ENCODE data around the gene LYRM4.

LYRM4 gene

DNA sequence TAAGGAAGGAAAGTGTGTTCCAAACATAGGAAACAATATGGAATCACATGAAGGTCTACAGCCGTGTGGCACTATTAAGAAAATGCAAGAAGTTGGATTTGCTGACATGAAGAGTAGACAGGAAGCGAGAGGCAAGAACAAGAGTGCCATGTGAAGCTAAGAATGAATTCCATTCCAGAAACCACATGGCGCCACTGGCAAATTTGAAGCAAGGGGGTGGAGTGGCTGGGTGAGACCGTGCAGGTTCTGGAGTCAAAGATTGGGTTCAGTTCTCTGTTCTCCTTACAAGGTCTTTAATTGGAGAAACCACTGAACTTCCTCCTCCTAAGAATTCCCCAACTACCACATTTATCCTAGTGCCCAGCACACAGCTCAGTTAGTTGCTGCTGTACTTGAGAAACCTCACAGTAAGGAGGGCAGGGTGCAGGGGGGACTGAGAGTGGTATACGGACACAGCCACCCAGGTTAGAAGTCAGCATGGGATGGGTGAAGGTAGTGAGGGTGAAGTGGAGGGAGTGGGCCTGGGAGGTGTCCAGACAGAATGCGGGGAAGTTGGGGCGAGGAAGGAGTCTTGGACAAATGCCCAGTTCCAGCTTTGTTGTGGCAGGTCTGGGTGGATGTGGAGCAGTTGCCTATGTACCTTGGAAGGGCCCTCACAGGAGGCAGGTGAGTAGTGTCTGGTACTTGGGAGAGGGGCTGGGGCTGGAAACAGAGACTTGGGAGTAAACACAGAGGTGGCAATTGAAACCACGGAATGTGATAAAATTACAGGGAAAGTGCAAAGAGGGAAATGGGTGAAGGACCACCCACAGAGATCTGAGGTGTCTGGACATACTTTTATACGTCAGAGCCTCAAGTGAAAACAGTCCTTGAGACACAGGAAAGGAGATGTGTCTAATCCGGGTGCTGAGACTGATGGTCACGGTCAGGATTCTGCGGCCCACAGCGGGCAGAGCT, 14.3 kb downstream of the LYRM4 start:
- DNase-seq (ENCODE audit: low read depth), result no peak

DNA sequence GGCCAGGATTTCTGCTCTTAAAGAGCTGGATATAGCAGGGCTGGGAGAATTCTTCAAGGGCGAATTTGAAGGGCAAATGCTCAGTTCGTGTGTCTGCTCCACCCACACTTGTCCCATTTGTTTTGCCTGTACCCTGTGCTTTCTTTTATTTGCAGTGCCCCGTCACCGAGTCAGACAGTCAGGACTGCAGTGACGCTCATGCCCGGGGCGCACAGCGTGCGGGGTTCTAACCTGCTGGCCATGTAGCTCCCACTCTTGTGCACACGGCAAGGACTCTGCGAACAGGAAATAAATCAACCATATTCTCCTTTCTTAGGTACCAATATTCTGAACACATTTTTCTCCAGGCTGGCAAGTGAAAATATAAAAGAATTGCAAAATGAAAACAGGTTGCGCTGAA, 17.7 kb downstream of the LYRM4 start:
- no peak for DNase-seq (ENCODE audit: low read depth)

DNA sequence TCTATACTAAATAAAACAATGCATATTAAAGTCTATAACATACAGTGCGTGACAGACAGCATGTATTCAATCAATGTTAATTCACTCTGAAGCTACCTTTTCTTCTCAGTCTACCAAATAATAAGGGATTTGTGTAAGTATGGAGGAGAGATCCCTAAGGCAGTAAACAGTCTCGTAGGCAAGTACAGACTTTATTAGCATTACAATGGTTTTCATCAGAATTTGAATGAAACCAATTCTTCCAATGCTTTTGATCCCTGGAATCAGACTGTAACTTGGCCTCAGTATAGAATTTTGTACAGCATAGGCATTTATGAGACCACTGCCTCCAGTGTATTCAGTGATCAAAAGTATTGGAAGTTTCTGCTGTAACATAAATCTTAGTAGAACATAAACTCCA, 19.5 kb downstream of the LYRM4 start:
- DNase-seq (ENCODE audit: low read depth), result no peak

DNA sequence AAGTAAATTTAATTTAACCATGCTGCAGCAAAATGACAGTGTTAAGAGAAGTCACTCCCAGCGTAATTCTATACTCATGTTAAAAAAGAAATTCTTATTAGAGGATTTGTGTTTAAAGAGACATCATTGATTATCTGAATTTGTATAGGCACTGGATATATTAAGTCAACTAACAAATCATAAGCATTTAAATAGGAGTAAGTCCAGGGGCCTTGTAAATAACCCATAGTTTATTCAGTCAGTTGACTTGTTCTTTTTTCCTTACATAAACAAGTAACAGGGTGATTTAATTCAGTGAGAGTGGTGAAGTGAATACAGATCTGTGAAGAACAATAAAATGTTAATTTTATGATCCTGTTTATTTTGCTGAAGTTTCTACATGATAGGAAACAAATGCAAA, 22.4 kb downstream of the LYRM4 start:
- DNase-seq (ENCODE audit: low read depth), result no peak

DNA sequence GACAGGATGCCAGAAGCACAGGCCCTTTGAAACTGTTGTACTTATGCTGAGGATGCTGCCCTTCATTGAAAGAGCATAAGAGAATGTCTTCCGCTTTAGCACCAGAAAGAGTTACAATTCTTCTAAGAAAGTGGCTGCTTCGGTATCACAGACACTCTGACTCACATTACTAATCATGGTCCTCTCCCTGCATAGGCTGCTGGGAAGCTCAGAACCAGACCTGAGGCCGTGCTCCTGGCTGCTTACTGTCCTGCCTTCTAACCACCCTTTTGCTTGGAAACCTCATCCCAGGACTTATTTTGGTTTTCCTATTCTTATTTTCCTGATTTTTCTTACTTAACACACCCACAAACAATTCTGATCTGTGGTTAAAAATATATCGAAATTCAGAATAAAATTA, 22.9 kb downstream of the LYRM4 start:
- DNase-seq (ENCODE audit: low read depth), result no peak

DNA sequence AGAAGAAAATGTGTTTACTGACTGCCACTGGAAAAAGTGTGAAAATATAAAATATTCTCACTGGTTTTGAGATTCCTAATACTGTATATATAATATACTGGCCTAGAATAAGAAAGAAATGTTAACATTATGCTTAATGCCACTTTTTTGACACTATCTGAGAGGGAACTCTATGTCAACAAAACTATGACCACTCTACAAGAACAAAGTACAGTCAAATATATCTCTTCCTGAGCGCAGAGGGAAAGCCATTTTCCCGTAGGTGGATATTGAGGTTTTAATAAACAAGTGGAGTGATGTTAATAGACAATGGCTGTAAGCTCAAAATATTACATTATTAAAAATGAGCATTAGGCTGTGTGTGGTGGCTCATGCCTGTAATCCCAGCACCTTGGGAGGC, 24.9 kb downstream of the LYRM4 start:
- no peak for DNase-seq (ENCODE audit: low read depth)

DNA sequence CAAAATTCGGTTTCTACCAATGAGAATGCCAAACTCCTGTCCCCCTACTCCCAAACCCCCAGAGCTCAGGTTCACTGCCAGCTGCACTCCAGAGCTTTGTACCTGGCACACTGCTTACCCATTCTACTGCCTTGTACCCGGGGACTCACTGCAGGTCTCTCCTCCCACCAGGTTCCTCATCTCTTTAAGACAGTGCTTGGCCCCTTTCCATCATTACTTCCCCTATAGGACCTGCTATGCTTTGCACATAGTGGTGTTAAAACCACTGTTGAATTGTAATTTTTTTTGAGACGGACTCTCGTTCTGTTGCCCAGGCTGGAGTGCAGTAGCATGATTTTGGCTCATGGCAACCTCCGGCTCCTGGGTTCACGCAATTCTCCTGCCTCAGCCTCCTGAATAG, 25.9 kb downstream of the LYRM4 start:
- DNase-seq (ENCODE audit: low read depth), result no peak

DNA sequence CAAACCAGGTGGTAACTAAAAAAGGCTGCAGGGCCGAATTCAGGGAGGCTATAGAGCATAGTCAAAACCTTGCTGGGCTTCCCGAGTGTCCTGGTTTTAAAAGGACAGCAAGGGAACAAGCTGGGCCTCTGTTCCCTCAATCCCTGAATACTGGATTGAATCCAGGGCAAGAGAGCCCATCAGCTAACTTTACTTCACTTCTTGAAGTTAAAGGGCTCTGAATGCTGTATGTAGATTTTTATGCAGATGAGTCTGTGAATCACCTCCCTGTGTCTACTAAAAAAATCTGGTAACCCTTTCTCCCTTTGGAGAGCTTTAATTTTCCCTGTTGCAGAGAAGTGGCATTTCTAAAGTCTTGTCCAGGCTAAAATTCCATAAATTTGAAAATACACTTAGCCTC, 29.5 kb downstream of the LYRM4 start:
- DNase-seq (ENCODE audit: low read depth), result no peak

DNA sequence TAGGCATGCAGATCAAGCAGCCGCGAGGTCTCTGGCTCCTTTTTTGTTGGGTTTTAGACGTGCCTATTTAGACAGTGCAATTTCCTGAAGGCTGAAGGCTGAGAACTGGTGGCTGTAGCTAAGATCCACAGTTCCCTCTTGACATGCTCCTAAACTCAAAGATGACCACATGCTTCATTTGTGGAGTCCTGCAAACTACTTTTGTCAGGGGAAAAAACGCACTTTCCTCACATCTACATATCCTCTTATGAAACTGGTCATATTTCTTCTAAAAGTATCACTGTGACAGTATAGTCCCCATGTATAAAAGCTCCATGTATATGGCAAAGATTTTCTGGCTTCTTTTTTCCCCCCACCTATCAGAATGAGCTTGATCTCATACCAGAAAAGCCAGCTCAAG, 30.7 kb downstream of the LYRM4 start:
- no peak for DNase-seq (ENCODE audit: low read depth)

DNA sequence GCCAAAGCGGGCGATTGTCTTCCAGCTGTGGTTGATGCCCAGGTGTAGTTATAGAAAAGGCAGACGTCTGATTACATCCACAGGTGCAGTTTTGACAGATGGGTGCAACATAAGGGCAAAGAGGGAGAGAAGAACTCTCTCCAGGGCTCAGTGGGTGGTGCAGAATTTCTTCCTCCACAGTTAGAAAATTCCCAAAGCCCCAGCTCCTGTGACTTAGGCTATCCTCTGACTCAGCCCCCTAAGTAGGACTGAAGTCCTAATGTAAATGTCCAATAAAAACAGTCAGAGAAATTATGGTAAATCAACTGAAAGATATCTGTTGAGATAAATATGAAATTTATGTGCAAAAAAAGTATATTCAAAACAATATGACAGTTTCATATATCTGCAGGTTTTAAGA, 31.4 kb downstream of the LYRM4 start:
- DNase-seq (ENCODE audit: low read depth), result no peak

DNA sequence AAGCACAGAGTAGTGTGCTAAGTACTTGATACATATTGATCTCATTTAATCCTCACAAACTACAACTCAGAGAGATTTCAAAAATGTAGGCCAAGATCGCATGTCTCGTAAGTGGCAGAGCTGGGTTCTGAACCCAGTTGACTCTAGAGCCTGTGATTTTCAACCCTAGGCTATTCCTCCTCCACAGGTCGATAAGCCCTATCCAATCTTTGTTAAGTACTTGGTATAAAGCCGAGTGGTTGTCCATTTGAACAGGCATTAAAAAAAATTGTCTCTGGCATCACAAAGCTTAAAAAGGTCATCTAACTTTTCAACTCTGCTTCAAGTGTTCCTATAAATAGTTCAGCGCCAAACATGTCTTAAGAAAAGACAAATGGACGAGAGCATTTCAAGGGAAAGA, 37.4 kb downstream of the LYRM4 start:
- no peak for DNase-seq (ENCODE audit: low read depth)

DNA sequence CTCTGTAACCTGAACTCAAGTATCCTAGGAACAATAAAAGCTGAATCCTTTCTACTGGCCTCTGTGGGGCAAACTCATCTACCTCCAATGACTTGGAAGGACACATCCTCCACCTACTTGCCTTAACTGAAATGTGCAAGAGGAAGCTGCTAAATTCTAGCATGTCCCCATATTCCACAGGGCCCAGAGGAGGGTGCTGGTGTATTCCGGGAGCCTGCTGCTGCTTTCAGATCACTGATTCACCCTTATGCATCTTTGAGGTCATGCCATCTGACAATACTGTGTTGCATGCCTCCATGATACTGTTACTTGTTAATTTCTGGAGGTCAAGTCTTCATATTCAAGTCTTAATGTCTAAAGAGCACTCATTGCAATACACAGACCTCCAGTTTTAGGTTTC, 40.3 kb downstream of the LYRM4 start:
- DNase-seq (ENCODE audit: low read depth), result no peak

DNA sequence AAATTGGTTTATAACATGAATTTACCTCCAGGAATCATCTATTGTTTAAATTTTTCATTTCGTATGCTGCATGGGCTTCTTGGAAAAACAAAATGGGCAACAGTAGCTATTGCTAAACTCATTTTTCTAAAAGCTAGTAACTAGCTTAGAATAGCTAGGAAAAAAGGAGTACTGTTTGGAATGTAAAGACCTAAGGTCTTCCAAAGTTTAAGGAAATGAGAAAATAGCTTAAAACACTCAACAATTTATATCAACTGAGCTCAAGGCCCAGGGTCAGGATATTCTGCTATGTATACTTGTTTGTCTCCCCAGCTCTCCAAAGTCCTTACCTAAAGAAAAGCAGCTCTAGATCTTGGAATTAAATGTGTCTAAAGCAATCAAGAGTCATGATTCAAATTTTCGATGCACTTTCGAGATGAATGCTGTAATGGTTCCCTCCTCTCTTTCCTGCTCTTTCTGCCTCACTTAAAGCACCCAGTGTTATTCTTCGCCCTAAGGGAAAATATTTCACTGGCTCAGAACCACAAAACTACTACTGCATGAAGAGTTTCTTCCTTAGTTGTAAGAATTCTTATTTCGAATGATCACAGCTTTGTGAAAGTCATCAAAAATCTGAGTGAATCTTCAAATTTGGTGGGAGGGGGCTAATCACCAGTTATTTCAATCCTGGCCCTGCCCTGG, 41.6 kb downstream of the LYRM4 start:
- no peak for DNase-seq (ENCODE audit: low read depth)

DNA sequence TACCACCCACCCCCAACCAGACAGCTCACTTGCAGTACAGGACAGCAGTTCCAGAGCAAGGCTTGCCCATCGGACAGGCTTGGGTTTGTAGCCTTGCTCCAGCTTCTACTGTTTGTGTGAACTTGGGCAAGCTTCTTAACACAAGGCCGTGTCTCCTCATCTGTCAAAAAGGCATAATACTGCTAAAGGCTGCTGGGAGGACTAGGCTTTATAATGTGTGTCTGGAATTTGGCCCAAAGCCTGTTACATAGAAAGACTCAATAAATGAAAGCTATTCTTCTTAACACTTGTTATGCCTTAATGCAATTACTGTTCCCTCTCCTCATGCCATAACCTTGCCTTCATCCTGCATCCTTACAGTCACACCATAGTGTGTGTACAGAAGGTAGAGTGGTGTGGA, 43.4 kb downstream of the LYRM4 start:
- DNase-seq (ENCODE audit: low read depth), result no peak

DNA sequence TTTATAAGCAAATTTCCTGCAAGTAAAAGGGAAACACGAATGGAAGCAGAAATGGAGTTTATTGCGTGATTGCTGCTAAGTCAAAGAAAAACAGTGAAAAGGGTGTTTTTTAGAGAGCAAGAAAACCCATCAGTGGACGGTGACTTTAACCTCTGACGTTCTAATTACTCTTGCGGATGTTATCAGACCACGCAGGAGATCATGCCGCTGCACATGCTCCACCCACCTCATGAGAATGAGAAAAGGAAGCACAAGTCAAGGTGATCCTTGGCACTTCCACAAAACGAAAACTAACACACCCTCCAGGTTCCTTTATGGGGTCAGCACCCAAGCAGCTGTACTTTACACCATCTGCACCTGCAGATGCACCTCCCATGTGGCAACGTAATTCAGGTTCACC, 45.0 kb downstream of the LYRM4 start:
- no peak for DNase-seq (ENCODE audit: low read depth)

DNA sequence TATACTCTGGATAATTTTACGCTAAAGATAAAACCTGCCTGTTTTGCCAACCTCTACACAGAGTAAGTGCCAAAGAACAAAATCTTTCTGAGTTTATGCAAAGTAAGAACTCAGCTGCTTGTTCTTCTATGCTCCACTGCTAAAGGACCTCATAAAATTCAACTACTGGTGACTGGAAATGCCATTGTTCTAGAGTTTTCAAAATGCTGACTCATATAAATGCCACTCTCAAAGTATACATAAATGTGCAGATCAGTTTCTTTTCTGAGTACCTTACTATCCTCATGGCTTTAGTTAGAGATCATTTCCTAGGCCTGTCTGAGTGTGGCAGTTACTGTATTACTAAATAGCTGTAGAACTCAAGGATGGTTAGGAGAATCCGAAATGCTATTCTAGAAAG, 45.6 kb downstream of the LYRM4 start:
- no peak for DNase-seq (ENCODE audit: low read depth)

DNA sequence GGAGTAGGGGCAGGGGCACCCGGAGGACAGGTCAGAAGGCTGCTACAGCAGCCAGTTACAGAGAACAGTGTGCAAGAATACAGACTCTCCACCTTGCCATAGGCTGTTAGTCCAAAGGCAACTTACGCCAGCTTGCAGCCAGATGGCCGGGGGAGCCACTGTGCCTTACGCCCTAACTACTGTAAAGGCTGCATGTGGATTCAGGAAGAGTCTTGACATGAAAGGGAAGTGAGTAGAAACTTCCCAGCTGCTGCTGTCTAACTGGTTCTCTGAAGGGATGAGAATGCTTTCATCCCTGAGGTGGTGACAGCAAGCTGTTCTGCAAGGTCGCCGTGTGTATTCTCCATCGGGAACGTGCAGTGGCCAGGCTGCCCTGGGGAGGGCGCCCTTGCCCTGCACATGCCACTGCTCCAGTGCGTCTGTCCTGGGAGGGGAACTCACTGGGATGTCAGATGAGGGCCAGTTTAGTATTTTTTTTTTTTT, 46.1 kb downstream of the LYRM4 start:
- DNase-seq (ENCODE audit: low read depth), result no peak

DNA sequence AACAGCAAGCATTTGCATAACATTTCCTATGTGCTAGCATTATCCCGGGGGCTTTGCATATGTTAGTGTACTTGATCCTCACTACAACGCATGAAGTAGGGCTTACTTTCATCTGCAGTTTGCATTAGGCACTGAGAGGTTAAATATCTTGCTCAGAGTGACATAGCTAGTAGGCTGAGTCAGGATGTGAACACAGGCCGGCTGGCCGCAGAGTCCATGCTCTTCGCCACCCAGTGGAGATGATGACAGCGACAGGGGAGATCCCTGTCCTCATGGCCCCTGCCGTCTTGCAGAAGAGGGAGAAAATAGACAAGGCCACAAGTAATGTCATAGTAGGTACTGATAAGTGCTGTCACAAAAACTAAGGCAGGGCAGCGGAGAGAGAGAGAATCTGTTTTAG, 46.9 kb downstream of the LYRM4 start:
- DNase-seq (ENCODE audit: low read depth), result peak; percentile 35

DNA sequence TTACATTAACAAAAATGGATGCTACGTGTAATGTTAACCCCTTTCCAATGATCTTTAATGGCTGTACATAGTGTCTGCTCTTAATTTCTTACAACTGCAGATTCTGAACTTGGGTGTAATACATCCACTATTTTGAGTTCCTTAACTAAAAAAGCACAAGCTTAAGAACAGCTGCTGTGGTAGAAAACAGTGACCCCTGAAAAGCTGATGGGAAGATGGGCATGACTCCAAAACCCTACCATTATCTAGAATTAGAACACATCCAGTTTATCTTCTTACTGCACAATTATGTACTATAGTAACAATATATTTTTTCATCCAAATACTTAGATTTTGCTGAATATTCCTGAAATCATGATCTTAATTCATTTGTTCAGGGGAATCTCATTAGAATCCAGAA, 49.3 kb downstream of the LYRM4 start:
- DNase-seq (ENCODE audit: low read depth), result no peak

DNA sequence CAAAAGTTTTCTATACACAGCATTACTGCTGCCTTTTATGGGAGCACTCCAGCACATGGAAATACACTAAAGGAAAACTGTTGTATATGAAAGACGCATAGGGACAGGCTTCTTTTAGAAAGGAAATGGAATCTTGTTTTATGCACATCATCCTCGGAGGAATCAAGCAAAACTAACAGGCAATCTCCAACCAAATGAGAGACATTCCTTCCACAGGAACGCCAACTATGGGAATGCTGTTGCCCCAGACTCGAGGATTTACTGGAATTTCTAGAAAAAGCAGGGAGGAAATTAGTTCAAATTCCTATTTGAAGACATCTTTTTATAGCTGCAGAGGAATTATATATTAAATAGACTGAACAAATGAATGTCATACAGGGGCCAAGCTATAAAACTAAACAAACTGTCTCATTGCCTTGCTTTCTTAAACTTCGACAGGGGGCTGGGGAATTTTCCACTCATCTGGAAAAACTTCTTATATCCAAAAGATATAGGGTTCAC, 52.2 kb downstream of the LYRM4 start:
- DNase-seq (ENCODE audit: low read depth), result no peak

DNA sequence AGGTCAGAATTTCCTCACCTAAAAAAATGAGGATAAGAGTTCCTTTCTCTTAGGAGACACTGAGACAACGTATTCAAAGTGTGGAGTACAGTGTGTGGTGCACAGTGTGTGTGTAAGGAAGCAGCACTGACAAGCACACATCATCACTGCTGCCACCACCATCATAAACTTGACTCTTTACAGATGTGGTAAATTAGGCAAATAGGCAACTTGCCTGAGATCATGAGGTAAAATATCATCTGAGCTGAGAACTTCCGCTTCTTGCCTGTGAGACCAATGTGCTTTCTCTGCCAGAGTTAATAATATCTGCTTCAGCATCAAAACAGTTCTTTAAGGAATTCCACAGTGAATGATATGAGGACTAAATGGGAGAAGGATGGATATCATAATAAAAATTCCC, 52.7 kb downstream of the LYRM4 start:
- peak; percentile 82 for DNase-seq (ENCODE audit: low read depth)

DNA sequence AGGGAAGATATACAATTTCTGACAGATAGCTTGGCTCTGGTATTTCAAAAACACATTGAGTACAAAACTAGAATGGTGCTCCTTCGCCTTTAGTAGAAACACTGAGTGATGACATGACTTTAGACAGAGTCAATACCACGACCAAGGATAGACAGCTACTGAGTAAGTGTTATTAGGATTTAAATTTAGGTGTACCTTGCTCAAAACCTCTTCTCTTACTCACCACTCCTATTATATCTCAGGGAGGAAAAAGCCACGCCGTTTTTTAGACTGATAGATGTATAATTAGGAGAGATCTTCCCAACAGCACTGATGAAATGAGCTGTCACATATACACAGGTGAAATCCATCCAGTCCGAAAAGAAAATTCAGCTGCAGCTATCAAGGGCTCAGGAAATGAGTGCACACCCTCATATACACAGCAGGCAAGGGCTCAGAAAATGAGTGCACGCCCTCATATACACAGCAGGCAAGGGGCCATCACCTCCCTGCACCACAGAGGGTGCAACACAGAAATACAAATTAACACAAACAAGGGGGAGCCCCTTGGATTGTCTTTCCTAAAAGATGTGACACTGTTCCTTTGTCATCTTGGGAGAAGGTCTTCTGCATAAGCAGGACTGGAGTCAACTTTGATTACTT, 53.7 kb downstream of the LYRM4 start:
- DNase-seq (ENCODE audit: low read depth), result no peak
